GM18873 (cell line): ENCODE results near the gene MAP7.

Experiments used
- ATAC-seq: cut with Tn5 transposase; IDR thresholded peaks from one replicate; pipeline ENCODE4 v1.9.1; 2021; ENCODE audit warnings: mild to moderate bottlenecking, moderate library complexity, moderate number of reproducible peaks; ENCODE audit not compliant: unreplicated experiment, low FRiP score

The MAP7 gene

DNA sequence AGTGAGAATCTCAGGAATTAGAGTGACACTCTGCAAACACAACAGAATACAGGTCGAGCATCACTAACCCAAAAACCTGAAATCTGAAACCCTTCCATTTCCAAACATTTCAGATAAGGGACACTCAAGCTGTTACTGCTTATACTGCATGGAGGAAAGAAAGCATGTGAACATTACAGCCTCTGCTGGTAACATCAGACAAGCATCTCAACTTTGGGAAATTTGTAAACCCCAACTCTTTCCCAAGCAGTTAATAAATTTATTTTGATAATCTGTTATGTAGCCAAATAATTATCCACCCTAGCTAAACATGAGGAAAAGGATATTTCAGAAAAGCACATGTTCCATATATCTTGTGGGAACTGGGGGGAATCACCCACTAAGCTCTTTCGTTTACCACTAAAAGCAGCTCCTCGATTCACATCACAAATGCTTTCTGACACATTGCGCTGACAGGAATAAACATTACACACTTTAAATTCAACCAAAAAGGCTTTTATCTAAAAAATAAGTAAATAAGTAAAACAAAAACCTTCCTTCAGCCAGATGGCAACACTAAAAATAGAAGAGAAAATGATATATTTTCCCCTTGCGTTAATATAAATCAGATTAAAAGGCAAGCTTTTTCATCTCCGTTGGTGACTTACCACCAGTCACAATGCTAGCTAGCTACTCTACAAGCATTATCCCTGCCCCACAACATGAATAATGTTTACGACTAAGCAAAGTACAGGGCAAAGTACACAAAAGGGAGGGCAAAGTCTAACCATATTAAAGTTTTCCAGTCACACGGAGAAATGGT, 120.8 kb downstream of the MAP7 start:
- ATAC-seq = no peak

- no peak for ATAC-seq
These were observed 122.9 kb downstream of the MAP7 start for GRCh38 chr6:136427378-136427717.

GRCh38 chr6:136426627-136427377, 123.4 kb downstream of the MAP7 start:
- ATAC-seq = no peak

DNA sequence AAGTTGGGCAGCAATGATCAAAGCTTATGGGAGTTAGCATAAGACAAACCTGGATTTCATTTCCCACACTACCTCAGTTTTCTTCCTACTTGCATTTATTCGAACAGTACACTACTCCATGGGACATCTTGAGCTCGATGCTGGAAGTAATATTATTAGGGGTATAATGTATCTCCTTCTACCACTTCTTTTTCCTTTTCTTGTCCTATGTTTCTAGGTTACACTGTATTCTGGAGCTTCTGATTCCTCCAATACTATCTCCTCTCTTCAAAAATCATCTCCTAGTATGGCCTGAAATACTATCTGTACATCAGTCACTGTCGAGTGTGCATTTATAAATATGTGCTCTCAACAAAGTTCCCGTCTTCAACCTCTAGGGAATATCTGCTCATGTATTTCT, 124.4 kb downstream of the MAP7 start:
- no peak for ATAC-seq

DNA sequence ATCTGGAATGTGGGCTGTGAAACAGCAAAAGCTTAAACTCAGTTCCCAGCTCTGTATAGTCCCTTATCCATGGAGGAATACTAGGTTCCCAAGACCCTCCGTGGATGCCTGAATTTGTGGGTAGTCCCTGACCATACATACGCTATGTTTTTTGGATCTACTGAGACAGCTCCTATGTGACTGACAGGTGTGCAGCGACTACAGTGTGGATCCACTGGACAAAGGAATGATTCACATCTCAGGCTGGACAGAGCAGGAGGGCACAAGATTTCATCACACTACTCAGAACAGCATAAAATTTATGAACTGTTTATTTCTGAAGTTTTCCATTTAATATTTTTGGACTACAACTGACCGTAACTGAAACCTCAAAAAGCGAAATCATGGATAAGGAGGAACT, 125.3 kb downstream of the MAP7 start:
- no peak for ATAC-seq

GRCh38 chr6:136424450-136424849, 125.8 kb downstream of the MAP7 start:
- no peak for ATAC-seq

GRCh38 chr6:136421537-136422158, 128.6 kb downstream of the MAP7 start:
- no peak for ATAC-seq

GRCh38 chr6:136420853-136421252, 129.4 kb downstream of the MAP7 start:
- no peak for ATAC-seq

DNA sequence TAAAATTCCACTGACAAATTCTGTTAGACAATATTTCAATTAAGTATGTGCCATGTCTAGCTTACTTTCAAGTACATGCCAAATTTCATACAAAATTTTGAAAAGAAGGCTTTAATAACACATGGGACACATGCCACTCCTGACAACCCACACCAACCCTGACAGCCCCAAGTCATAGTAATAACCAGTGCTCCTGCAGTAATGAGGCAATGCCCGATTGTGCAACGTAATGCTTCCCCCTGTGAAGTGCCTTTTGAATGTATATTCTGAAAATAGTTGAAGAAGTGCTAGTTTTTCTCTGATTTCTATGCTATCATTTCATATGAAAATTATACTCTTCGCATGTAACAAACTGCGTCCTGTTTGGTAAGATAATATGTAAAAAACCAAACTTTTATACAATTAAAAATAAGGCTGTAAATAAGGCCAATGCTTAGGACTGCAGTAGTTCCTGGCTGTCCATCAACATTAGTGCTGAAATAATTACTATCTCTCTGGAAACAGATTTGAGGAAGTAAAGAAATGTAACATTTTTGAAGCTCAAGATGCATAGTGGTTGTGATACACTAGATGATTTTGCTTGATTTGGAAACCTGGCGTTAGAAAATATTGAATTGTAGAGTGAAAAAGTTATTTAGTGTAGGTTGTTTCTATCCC, 134.7 kb downstream of the MAP7 start:
- ATAC-seq = no peak

DNA sequence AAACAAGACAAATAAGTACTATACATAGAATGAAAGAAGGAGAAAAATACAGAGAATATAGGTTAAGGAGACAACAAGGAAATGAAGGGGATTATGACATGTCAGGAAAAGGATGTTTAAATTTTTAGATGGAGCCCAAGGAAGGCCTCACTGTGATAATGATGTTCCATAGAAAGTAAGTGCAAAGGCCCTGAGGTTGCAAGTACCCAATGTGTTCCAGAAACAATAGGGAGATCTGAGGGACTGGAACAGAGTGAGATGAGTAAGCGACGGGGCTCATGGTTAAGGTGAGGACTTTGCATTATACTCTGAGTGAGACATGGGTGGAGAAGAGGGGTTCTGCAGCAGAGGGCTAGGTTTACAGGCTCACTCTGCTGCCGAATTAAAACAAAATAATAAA, 137.8 kb downstream of the MAP7 start:
- ATAC-seq = no peak

GRCh38 chr6:136411453-136412354, 138.5 kb downstream of the MAP7 start:
- ATAC-seq = no peak

GRCh38 chr6:136411025-136411325, 139.2 kb downstream of the MAP7 start:
- no peak for ATAC-seq

DNA sequence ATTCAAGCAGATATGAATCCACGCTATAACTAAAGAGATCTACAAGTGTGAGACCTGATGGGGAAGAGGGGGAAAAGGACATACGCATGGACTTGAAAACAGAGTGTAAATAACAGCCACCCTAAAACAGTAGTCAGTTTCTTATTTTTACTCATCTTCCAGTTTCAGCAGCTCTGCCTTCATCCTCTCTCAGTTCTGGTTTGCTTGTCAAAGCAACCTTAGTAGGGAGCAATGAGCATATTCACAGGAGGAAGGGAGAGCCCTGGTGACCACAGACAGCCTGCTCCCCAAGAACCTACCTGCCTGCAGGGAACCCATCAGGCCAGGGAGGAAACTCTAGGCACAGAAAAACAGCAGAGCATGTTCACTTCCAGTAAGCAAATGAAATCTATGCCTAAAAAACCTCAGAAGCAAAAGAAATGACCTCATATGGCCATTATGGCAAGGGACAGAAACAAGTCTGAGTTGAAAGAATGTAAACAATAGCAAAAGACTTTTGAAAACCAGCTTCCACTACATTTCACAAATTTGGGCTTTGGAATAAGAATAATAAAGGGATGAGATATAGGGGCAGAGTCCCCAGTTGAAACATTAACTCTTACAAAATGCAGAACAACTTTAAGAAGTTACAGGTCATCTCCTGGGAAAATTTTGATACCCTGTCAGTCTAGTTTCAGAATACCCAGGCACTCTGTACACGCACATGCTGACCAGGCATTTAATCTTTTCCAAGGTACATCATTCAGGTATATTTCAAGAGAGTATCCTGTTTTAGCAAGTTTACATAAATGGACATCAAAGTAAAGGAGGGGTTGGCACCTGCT, 139.8 kb downstream of the MAP7 start:
- ATAC-seq = peak; percentile 73

DNA sequence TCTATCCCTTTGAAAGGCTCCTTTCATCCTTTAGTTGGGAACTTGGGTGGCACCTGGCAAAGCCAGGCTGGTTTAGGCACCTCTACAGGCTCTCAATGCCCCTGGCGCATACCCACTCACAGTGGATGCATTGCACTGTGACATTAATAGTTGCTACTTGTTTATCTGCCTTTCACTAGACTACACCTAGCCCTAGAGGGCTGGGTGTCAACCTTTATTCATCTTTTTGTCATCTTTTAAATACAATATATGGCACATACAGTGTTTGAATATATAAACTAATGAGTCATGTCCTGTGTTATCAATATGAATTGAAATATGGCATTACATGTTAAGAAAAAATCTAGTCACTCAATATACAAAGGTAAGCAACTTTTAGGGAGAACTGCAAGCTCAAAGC, 140.6 kb downstream of the MAP7 start:
- no peak for ATAC-seq

DNA sequence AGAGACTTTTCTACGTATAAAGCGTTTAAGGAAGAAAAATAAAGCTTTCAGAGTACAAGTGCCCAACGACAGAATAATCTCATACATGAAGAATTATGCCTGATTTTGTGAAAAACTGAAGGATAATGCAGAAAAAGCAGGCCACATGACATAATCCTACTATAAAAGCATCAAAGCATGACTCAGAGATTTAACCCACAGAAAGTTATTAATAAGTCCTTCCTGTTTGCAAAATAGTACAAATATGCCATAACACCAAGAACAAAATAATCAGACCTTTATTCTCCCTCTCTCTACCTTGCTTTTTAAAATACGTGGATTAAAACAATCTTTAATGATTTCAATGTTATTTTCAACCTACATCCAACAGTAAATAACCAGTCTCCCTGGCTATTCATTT, 142.0 kb downstream of the MAP7 start:
- no peak for ATAC-seq

DNA sequence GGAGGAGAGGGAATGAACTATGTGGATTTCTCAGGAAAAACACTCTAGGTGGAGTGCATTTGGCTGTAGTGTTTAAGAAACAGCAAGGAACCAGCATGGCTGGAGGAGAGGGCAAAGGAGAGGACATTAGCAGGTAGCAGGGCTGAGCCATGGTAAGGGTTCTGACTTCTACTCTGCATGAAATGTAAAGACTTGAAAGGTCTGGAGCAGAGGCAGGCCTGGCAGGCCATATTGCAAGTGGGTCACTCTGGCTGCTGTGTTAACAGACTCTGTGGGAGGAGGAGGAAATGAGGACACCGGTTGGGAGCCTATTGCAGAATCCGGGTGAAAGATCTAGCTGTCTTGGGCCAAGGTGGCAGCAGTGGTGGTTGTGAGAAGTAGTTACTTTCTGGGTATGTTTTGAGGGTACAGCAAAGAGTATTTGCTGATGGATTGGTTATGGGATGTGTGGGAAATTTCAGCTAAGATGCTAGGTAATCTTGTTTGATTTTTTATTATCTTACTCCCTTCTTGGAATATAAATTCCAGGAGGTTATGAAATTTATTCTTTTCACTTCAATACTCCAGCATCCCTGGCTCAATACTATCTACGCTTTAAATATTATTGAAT, 144.7 kb downstream of the MAP7 start:
- ATAC-seq = no peak

- no peak for ATAC-seq
These were observed 145.4 kb downstream of the MAP7 start for GRCh38 chr6:136404627-136405419.

DNA sequence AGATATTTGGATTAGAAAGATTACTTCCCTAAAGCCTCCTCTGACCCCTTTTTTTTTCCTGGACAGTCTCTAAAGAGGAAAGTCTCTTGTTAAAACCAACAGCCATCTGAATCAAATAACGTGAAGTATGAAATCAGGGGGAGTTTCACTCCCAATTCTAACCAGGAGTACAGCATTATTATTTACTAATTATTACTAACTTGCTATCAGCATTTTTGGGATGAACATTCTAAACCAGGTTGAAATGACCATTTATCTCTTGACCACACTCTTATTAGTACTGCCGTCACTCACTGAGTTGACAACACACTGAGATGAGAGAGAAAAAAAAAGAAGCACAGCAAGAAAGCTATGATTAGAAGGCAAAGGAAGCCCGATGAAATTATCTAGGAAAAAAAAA, 146.2 kb downstream of the MAP7 start:
- ATAC-seq = no peak
